Right forelimb (tissue), 1 donor: ENCODE results near the gene OLFML2A.

Experiments used
- DNase-seq: peaks from one replicate; pipeline ENCODE4 v3.0.0-alpha.2; 2018

OLFML2A gene

GRCh38 chr9:124800306-124801259 lies 23.6 kb downstream of the OLFML2A start:
- DNase-seq: no peak

GRCh38 chr9:124801356-124801755 lies 24.4 kb downstream of the OLFML2A start:
- no peak for DNase-seq

DNA sequence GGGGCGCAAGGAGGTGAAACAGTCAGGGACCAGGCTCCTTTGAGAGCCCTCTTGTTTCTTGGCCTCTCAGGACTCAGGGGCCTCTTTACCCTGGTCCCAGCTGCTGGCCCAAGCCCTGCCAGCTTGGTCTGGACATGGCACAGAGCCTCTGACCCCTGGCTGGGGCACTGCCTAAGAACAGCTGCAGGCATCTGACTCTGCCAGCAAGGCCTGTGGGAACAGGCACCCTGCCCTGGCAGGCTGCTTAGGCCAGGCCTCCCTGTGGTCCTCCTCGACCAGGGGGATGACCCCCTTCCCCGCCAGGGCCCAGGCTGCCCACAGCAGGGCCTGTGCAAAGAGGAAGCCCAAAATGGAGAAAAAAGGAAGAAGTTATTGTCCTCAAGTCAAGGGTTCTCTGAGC lies 25.5 kb downstream of the OLFML2A start:
- DNase-seq: no peak

GRCh38 chr9:124803911-124804310 lies 27.0 kb downstream of the OLFML2A start:
- no peak for DNase-seq

DNA sequence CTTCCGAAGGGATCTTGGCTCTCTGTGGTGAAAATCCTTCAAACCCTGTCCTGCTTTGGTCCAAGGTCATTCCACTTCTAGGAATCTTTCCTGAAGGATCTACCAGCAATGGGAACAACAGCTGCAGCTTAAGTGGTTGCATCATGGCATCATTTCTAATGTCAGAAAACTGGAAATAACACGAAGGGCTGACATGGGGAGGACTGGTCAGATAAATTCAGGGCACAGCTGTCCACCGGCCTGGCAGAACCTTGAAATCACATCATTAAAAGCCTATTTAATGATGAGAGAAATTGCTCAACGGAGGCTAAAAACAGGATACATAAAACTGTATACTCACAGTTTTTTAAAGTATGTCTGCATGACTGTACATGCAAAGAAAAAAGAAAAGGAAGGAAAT lies 28.3 kb downstream of the OLFML2A start:
- DNase-seq: no peak

DNA sequence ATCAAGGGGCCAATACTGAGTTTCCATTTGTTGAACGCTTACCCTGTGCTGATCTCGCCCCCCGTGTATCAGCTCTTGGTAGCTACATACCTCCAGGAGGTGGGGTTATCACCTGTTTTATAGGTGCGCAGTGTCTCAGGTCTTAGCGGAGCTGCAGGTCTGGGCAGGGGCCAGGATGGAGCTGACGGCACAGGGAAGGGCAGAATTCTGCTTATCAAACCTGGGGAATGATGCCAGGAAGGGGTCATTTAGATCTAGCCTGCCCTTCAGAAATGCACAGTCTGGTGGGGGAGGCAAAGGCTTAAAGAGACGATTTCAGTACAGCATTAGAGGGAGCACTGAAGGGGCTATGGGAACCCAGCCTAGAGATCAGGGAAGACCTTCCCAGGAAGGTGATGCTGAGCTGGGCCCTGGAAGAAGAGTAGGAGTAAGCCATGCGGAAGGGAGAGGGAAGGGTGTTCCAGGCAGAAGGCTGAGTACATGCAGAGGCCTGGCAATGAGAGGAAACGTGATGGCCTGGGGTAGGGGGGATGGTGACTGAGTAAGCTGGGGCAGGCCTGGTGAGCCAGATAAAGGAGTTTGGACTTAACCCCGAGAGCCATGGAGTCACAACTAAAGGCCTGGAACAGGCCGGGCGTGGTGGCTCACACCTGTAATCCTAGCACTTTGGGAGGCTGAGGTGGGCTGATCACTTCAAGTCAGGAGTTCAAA lies 31.5 kb downstream of the OLFML2A start:
- no peak for DNase-seq

DNA sequence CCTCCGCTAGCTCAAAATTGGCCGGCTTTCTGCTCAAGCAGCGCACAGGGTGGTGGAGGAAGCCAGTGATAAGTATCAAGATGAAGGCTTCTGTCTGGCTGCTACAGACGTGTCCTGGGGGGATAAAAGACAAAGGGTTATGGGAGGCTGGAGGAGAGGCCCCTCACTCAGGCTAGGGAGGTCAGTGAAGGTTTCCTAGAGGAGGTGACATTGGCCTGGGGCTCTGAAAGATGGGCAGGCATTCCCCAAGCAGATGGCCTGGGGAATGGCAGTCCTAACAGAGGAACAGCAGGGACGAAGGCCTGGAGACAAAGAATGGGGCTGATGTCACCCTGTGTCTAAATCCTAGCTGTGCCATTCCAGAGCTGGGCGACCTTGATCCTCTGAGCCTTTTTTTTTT lies 32.3 kb downstream of the OLFML2A start:
- DNase-seq: no peak

GRCh38 chr9:124809741-124810500 lies 33.0 kb downstream of the OLFML2A start:
- no peak for DNase-seq

DNA sequence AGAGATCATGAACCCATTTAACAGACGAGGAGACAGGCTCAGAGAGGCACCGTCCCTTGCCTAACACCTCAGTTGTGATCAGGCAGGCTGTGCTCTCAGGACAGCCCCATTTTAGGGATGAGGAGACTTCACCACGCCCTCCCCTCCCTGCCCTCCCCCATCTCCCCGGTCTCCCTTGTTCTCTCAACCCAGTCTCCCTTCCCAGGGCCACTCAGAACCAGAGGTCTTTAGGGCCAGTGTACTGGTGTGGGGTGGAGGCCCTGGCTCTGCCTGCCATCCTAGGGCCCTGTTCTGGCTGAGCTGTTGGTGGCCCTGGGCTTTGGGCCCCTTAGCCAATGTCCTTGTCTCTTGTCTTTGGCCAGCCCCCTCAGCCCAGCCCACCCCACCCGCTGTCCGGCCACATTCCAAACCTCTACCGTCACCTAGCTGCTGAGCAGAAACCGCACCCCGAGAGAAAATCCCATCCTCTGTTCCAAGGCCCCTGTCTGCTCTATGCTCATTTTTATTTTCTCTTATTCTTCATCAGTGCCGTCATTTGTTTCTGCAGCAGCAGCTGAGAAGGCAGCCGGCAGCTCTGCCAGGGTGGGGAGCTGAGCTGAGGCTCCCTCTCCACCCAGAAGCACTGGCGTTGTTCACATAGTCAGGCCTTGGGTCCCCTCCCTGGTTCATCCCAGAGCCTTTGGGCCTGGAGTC lies 33.9 kb downstream of the OLFML2A start:
- DNase-seq: peak; percentile 79

DNA sequence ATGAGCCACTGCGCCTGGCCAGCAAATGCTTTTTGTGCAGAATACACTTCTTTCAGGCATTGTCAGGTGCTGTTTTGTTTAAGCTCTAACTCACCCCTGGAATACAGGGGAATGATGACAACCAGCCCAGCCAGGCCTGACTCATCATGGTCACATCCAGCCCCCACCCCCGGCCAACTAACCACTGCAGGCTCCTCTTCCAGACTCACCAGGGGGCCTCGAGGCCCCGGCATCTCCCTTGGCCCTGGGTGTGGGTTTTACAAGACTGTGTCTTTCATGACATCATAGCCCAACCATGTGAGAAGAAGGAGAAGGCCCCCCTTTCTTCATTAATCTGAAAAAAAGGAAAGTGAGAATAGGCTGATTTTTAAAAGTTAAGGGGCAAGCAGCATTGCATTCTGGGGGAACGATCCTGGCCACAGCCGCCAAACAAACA lies 35.5 kb downstream of the OLFML2A start:
- peak; percentile 77 for DNase-seq

DNA sequence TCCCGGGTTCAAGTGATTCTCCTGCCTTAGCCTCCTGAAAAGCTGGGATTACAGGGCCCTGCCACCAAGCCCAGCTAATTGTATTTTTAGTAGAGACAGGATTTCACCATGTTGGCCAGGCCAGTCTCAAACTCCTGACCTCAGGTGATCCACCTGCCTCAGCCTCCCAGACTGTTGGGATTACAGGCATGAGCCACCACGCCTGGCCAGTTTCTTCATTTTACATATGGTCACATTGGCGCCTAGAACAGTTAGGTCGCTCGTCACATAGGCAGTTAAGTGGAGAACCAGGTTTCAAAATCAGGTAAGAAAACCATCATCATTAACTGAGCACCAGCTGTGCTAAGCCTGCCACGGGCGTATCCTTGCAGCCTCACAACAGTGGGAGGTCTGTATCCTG lies 36.1 kb downstream of the OLFML2A start:
- no peak for DNase-seq

- no peak for DNase-seq
These were observed 36.7 kb downstream of the OLFML2A start for GRCh38 chr9:124813501-124814163.

DNA sequence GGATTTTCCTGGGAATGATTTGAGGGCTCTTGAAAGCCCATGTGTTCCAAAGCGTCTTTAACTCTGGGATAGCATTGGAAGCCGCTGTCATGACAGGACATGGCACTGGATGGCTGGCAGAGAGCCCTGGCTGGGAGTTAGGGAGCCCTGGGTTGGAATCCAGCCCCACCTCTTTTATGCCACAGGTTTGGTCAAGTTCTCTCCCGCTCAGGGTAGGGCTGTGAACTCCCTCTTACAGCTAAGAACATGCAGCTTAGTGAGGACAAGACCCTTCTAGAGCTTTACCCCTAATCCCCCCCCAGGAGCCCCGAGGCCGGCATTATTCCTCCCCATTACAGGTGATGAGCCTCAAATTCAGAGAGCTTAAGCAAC lies 37.2 kb downstream of the OLFML2A start:
- no peak for DNase-seq

DNA sequence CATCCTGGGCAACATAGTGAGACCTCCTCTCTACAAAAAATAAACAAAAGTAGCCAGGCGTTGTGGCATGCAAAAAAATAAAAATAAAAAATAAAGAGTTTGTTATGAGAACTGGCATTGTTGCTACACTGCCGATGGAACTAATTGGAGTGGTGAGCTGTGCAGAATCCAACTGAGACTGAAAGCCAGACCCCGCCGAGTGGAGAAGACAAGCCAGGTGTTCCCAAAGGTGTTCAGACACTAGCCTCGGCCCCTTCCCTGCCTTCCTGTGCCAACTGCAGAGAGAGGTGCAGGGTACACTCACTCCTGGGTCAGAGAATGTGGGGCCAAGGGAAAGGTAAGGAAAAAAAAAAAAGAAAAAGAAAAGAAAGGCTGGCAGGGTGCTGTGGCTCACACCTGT lies 38.7 kb downstream of the OLFML2A start:
- no peak for DNase-seq

DNA sequence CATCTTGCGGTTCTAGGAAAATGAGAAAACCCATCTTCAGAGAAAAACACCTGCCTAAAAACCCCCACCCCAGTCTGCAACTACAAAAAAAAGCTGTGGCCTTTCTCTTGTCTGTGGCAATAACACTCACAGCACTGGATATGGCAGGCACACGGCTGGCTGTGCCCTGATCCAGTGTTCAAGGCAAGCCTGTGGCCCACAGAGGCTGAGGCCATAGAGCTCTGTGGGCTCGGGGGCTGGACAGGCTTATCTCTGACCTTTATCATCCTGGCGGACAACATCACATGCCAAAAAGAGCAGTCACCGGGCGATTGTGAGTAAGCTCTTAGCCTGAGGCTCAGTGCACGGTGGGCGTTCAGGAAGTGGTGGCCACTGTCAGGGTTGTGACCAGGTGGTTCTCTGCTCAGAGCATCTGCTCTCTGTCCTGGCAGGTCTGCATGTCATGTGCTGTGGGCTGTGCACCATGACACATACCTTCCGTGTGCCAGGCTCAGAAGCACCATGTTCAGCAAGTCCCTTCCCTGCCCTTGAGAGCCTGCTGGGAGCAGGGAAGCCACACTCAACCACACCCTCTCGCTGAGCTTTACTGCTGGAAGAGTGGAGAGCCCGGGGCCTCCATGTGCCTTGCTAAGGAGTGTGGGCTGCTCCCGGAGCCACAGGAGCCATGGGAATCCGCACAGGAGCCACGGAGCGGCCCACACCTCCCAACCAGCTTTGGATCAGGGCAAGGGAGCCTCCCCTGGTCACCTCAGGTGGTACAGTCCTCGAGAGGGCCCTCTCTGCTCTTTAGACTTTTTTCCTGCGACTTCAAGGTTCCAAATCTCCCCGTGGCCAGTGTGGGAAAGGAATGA lies 41.7 kb downstream of the OLFML2A start:
- no peak for DNase-seq

GRCh38 chr9:124820698-124821623 lies 44.0 kb downstream of the OLFML2A start:
- peak; percentile 68 for DNase-seq

DNA sequence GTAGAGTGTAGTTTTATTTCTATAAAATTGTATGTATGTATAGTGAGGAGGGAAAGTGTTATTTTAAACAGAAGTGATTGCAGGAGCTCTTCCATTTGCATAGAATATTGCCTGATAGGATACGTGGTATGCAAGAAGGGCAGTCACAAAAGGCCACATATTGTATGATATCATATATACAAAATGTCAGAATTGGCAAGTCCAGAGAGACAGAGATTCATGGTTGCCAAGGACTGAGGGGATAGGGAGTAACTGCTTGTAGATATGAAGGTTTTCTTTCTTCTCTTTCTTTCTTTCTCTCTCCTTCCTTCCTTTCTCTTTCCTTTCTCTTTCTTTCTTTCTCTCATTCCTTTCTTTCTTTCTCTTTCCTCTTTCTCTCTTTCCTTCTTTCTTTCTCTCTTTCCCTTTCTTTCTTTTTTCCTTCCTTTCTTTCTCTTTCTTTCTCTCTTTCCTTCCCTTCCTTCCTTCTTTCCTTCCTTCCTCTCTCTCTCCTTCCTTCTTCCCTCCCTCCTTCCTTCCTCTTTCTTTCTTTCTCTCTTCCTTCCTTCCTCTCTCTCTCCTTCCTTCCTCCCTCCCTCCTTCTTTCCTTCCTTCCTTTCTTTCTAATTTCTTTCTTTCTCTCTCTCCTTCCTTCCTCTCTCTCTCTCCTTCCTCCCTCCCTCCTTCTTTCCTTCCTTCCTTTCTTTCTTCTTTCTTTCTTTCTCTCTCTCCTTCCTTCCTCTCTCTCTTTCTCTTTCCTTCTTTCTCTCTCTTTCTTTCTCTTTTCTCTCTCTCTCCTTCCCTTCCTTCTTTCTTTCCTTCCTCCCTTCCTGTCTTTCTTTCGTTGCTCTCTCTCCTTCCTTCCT lies 51.8 kb downstream of the OLFML2A start:
- DNase-seq: no peak

DNA sequence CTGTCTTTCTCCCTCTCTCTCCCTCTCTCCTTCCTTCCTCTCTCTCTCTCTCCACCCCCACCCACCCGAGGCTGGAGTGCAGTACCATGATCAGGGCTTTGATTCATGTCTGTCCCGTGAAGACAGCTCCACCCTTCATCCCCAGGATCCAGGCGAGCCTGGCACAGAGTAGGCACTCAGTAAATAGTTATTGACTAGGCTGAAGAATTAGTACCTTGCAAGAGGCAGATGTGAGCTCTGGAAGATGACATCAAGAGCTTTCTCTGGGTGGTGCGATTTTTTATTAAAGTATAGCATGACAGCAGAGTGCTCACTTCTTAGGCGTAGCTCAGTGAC lies 52.4 kb downstream of the OLFML2A start:
- DNase-seq: no peak

- no peak for DNase-seq
These were observed 53.7 kb downstream of the OLFML2A start for GRCh38 chr9:124830593-124830992.
